Psoas muscle (tissue), 8 donors: ENCODE measurements around the gene UTP25. TPM values are rescaled to one million over a fixed set of nuclear protein-coding genes. Genes with fewer than 3 reads are reported as not detected.

Experiments
- ATAC-seq, 4 donors: fragments of 200-7000 bp; cut with Tn5 transposase; one replicate each; pipeline ENCODE4 v1.9.1; 2020; ENCODE audit warnings: moderate library complexity in 3 of 4, mild to moderate bottlenecking in 2 of 4
- DNase-seq, 2 donors: peaks; one replicate each; pipeline ENCODE4 v3.0.0-alpha.2; 2020
- H3K27ac ChIP-seq: fragments of 200-600 bp; one replicate; pipeline ENCODE4 v1.8.0; 2022
- H3K27me3 ChIP-seq, 3 donors: fragments of 200-600 bp in 1 of 3; one replicate each; pipeline versions ENCODE4 v1.6.1 to v1.8.0; 2013 to 2022; ENCODE audit warnings: low read length in 2 of 3, mild to moderate bottlenecking in 2 of 3, moderate library complexity in 1 of 3; ENCODE audit not compliant: insufficient read depth in 3 of 3
- H3K36me3 ChIP-seq, 2 donors: fragments of 200-600 bp in 1 of 2; one replicate each; pipeline versions ENCODE4 v1.6.1 to v1.8.0; 2013 to 2022; ENCODE audit warnings: low read depth in 1 of 2, mild to moderate bottlenecking in 1 of 2, moderate library complexity in 1 of 2; ENCODE audit not compliant: insufficient read depth in 1 of 2
- H3K4me1 ChIP-seq: fragments of 200-600 bp; one replicate; pipeline ENCODE4 v1.8.0; 2022
- H3K4me3 ChIP-seq: fragments of 200-600 bp; one replicate; pipeline ENCODE4 v1.8.0; 2022; ENCODE audit warnings: mild to moderate bottlenecking
- H3K9me3 ChIP-seq: fragments of 200-600 bp; one replicate; pipeline ENCODE4 v1.8.0; 2022
- WGBS, 3 donors: extraction: QIAGEN DNeasy Blood & Tissue Kit; methylation state at CpG; one replicate each; pipeline versions ENCODE4 v1.1.6 to v1.1.7; 2013; 5-methylcytosine and 5-hydroxymethylcytosine counted together
- intact Hi-C, 2 donors: fragments of 100-400 bp; cut with DNase I; formaldehyde crosslinking; loops; one replicate each; pipeline versions ENCODE4 v1.11.0 to v1.14.2; 2022
- polyA plus RNA-seq, 3 donors: library from polyadenylated mRNA; stranded (reverse); fragments of 200-250 nt; gene quantifications; one replicate each; pipeline ENCODE4 v1.2.3, GENCODE V29; 2013
- total RNA-seq, 4 donors: library from RNA; stranded (reverse); fragmentation: NEBNext Ultra II Directional in 2 of 4; extraction: Animal tissue kit (Norgen Biotek cat#: 25700) in 2 of 4; gene quantifications; one replicate each; pipeline versions ENCODE4 v1.2.1 to v1.2.4, GENCODE V29; 2021 to 2023
- TF ChIP-seq, protein P1 (sequence below): fragments of 200-600 bp; IDR thresholded peaks from one replicate; pipeline ENCODE4 v1.8.0; 2022; ENCODE audit warnings: antibody characterized with exemption
- donor health status: healthy with polysubstance abuse.
- donor health status: DM: no; HTN: no; CAD: no; lungs with moderate emphysema.
- donor health status: Bipolar disorder and iron deficiency.
- donor health status: healthy.
- donor health status: DM: yes; HTN: yes; CAD: no.
- donor health status: DM: no; HTN: no; CAD: no.
- donor health status: DM: no; HTN: no; CAD: no.
- donor health status: DM: yes; HTN: yes; CAD: no.

The UTP25 gene
- total and polyA plus RNA-seq, 7 donors = 1.9 to 5.4 (median 3.9) TPM

GRCh38 chr1:209850342-209850979 is 22.7 kb downstream of the UTP25 start:
- 52 to 72% (median 67%) methylated on average over 6 of the region's 6 CpGs for WGBS, 3 donors
- H3K9me3 ChIP-seq = no peaks in the 10 kb centered on the region
- intact Hi-C loops = no loop called here
- TF ChIP-seq, protein P1, sequence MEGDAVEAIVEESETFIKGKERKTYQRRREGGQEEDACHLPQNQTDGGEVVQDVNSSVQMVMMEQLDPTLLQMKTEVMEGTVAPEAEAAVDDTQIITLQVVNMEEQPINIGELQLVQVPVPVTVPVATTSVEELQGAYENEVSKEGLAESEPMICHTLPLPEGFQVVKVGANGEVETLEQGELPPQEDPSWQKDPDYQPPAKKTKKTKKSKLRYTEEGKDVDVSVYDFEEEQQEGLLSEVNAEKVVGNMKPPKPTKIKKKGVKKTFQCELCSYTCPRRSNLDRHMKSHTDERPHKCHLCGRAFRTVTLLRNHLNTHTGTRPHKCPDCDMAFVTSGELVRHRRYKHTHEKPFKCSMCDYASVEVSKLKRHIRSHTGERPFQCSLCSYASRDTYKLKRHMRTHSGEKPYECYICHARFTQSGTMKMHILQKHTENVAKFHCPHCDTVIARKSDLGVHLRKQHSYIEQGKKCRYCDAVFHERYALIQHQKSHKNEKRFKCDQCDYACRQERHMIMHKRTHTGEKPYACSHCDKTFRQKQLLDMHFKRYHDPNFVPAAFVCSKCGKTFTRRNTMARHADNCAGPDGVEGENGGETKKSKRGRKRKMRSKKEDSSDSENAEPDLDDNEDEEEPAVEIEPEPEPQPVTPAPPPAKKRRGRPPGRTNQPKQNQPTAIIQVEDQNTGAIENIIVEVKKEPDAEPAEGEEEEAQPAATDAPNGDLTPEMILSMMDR = peak; percentile 37
- no peak for ATAC-seq
- peak in 1 of 2 donors; percentile 37 for DNase-seq
- no peaks in the 10 kb centered on the region for H3K4me1 ChIP-seq
- H3K27me3 ChIP-seq = no peaks in the 10 kb centered on the region
- peaks cover 13 to 98% of the 10 kb centered on the region in 2 donors for H3K36me3 ChIP-seq
- no peak overlapping the region for H3K4me3 ChIP-seq
- no peak overlapping the region for H3K27ac ChIP-seq

GRCh38 chr1:209853676-209854075 is 25.9 kb downstream of the UTP25 start:
- Histone ChIP-seq H3K4me1 (no peaks in the 10 kb centered on the region), H3K36me3 (peaks cover 13 to 66% of the 10 kb centered on the region in 2 donors), H3K4me3 (no peak overlapping the region), H3K27ac (no peak overlapping the region), H3K27me3 (no peaks in the 10 kb centered on the region), H3K9me3 (no peaks in the 10 kb centered on the region)
- DNase-seq (no peak), ATAC-seq (no peak)
- intact Hi-C loops = no loop called here
- 81 to 87% (median 83%) methylated on average over 2 of the region's 2 CpGs for WGBS, 3 donors
- TF ChIP-seq, protein P1 = no peak

- H3K36me3 ChIP-seq = peaks cover 13 to 61% of the 10 kb centered on the region in 2 donors
- ATAC-seq = no peak
Measured at GRCh38 chr1:209854196-209854595, 26.4 kb downstream of the UTP25 start.

GRCh38 chr1:209855006-209855405 is 27.2 kb downstream of the UTP25 start:
- peaks cover 13 to 53% of the 10 kb centered on the region in 2 donors for H3K36me3 ChIP-seq
- intact Hi-C loops = loop anchor here in 1 of 2 donors (5.0 kb wide), 1 partner anchor 457 kb away; no protein-coding TSS in a partner anchor

More at GRCh38 chr1:209854196-209854595, 26.4 kb downstream of the UTP25 start:
- 49 to 79% (median 64%) methylated on average over 3 of the region's 3 CpGs for WGBS, 3 donors
- TF ChIP-seq, protein P1 = no peak
- H3K27me3 ChIP-seq = no peaks in the 10 kb centered on the region
- H3K9me3 ChIP-seq = no peaks in the 10 kb centered on the region
- DNase-seq = no peak
- H3K4me1 ChIP-seq = no peaks in the 10 kb centered on the region
- no peak overlapping the region for H3K4me3 ChIP-seq
- intact Hi-C loops = no loop called here
- no peak overlapping the region for H3K27ac ChIP-seq

More at GRCh38 chr1:209855006-209855405, 27.2 kb downstream of the UTP25 start:
- no peak overlapping the region for H3K4me3 ChIP-seq
- no peaks in the 10 kb centered on the region for H3K4me1 ChIP-seq
- TF ChIP-seq, protein P1 = no peak
- DNase-seq = no peak
- H3K27me3 ChIP-seq = no peaks in the 10 kb centered on the region
- H3K27ac ChIP-seq = no peak overlapping the region
- WGBS, 3 donors = 70 to 73% (median 72%) methylated on average over 8 of the region's 8 CpGs
- no peak for ATAC-seq
- no peaks in the 10 kb centered on the region for H3K9me3 ChIP-seq
